GM12864 (cell line): ENCODE measurements around the gene GOLGA6A.

Experiments
- DNase-seq: peaks from one replicate; pipeline ENCODE4 v3.0.0-alpha.2; 2011; ENCODE audit warnings: low read depth
- H3K4me3 ChIP-seq: 2 replicates; pipeline ENCODE4 v1.5.1; 2011; ENCODE audit warnings: mild to moderate bottlenecking, low read depth, low read length, control low read depth
- CTCF ChIP-seq: IDR thresholded peaks from 2 replicates; pipeline ENCODE4 v1.5.1; 2011; ENCODE audit warnings: low read depth, mild to moderate bottlenecking, moderate library complexity, low read length, control low read depth, inconsistent platforms; ENCODE audit errors: missing control alignments

The GOLGA6A gene

GRCh38 chr15:74127954-74128784 lies 45.8 kb upstream of the GOLGA6A start:
- no peak overlapping the region for H3K4me3 ChIP-seq
- TF ChIP-seq CTCF, result no peak
- no peak for DNase-seq

- peak; percentile 96 for TF ChIP-seq CTCF
- DNase-seq, result peak; percentile 35
- H3K4me3 ChIP-seq, result no peak overlapping the region
These were observed 45.1 kb upstream of the GOLGA6A start for GRCh38 chr15:74127255-74127953.

GRCh38 chr15:74124759-74125158 lies 42.4 kb upstream of the GOLGA6A start:
- TF ChIP-seq CTCF, result no peak
- H3K4me3 ChIP-seq, result no peak overlapping the region
- no peak for DNase-seq

GRCh38 chr15:74124196-74124595 lies 41.8 kb upstream of the GOLGA6A start:
- H3K4me3 ChIP-seq, result no peak overlapping the region
- DNase-seq, result no peak
- no peak for TF ChIP-seq CTCF

GRCh38 chr15:74123658-74124057 lies 41.3 kb upstream of the GOLGA6A start:
- no peak for DNase-seq
- no peak for TF ChIP-seq CTCF

GRCh38 chr15:74123131-74123429 lies 40.7 kb upstream of the GOLGA6A start:
- no peak for DNase-seq
- H3K4me3 ChIP-seq, result no peak overlapping the region

More at GRCh38 chr15:74123658-74124057, 41.3 kb upstream of the GOLGA6A start:
- H3K4me3 ChIP-seq, result no peak overlapping the region

More at GRCh38 chr15:74123131-74123429, 40.7 kb upstream of the GOLGA6A start:
- no peak for TF ChIP-seq CTCF
